DMS53 treated with DMSO at 0.1 percent for 48 hours (cell line): ENCODE measurements around the gene LRMDA.

ENCODE experiments used
- DNase-seq: peaks from one replicate; lab custom pipeline; 2025; ENCODE audit not compliant: unreplicated experiment; lab: John Stamatoyannopoulos, UW

LRMDA gene

DNA sequence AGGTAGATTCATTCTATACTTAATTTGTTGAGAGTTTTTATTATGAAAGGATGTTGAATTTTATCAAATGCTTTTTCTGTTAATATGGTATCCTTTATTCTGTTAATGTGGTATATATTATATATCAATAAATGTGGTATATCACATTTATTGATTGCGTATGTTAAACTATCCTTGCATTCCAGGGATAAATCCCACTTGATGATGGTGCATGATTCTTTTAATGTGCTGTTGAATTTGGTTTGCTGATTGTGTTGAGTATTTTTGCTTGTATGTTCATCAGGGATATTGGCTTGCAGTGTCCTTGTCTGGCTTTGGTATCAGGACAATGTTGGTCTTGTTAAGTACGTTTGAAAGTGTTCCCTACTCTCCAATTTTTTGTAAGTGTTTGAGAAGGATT is 11.9 kb downstream of the LRMDA start:
- no peak for DNase-seq

DNA sequence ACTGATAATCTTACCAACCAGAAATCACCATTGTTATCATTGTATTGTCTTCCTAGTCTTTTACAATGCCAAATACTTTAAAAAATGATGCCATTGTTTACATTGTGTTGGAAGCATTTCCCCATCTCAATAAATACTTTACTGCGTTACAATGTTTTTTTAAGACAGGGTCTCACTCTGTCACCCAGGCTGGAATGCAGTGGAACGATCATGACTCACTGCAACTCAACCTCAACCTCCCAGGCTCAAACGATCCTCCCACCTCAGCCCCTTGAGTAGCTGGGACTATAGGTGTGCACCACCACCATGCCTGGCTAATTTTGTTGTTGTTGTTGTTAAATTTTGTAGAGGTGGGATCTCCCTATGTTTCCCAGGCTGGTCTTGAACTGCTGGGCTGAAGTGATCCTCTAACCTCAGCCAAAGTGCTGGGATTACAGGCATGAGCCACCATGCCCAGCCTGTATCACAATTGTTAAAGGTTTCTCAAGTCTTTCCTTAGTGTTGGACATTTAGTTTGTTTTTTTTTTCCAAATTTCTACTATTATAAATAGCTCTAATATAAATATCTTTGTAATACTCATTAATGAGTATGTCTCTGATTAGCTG is 13.5 kb downstream of the LRMDA start:
- no peak for DNase-seq

DNA sequence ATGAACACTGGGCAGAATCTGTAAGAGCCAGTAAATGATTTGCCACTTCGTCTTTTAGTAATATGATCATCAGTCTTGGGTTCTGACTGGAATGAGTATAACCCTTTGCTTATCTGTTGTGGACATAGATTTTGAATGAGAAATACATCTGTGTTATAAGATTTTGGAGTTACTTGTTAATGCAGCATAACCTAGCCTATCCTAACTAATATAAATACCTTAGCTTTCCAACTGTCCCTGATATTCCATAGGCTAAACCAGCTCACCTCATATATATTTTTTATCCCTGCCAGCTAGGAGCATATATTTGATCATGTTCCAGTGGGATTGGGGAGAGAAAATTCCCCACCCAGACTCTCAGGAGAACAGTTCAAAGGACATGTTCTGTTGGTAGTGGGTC is 15.1 kb downstream of the LRMDA start:
- DNase-seq = no peak

DNA sequence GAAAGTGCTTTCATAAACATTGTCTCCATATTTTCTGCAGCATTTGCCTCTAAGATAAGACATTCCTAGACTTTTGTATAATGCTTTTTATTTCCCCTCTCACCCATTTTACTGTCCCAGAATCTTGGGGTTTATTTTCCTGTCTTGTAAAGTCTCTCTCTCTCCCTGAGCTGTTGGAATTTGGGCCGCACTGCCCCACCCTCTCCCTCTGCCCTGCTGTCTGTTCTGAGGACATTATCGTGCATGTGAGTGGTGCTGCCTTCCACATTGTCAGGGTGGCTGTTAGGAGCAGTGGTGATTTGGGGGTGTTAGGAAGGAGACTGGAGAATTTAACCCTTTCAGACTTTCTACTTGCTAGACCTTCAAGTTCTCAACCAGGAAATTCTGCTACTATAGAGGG is 16.7 kb downstream of the LRMDA start:
- no peak for DNase-seq

DNA sequence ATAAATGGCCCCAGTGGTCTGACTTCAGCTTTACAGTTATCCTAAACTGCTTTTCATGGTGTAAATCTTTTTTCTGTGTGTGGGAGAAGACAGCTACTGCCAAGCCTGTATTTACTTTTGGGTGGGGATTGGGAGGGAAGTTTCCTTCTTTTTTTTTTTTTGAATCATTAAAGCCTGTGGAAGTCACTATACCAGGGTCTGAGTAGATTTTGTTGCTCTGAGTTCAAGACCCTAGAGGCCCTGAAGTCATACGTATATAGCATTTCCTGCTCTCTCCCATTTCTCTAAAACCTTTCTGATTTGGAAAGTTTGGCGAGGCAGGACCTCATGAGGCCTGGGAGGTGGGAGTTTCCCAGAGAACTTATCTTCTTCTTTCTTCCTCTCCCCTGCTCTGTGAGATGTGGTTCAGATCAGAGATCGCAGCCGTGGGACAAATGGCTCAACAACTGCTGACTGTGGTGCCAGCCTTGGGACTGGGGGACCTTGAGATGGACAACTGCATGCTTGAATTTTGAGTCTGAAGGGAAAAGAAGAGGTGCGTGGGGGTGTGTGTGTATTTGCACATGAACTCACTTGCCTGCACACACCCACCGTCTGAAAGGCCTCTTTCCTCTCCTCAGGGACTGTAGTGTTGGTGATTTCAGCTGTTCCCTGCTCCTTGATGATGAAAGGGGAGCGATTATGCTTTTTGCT is 18.1 kb downstream of the LRMDA start:
- DNase-seq = no peak

DNA sequence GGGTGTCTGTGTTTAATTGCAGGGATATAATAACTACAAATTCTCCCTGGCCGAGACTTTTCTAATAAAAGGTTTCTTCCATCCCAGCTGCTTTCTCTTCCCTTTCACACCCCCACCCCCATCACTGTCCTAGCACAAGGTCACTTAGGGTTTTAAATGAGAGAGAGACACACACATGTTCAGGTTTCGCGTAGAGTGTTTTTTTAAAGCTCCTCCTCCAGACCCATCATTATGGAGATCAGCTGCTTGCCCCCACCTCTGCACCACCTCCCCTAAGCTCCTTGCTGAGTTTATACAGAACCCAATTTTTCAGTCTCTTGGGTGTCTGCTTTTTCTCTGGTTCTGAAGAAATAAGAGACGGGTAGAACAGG is 18.6 kb downstream of the LRMDA start:
- DNase-seq = no peak

DNA sequence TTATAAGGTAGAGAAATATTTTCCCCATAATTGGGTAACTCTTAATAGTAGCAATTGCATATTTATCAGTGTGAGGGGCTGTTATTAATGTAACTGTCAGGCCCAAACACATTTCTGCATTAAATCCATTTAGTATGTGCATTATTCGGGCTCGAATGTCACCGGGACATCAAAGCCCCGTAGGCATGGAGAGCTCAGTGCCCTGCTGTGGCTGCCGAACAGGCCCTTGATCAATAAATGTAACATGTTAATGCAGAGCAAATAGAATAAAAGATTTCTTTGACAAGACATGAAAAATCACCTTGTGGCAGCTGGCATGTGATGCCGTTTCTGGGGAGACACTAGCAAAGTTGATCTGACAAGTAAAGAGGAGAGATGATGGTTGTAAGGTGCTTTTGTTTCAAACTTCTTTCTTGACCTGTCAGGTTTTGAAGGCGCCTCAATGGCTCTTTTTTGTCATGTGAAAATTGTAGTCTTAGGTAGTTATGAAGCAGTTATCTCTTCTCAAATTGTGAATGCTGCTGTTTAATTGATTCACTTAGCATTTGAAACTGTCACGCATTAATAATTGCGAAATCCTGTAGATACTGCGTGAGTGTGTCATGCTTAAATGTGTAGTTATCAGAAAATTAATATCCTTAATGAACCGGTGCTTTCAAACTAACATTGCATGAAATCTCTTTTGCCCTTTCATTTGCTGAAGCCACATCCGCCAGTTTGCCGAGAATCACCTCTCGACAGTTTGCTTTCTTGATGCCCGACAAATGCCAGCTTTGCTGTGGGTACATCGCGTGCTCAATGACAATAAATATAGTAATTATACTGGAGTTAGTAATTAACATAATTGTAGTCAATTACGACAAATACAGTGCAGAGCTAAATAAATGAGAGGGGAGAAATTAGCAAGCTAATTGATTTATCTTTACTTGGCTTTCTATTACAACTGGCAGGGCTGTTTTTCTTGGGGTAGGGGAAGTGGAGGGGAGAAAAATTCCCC is 19.5 kb downstream of the LRMDA start:
- no peak for DNase-seq

DNA sequence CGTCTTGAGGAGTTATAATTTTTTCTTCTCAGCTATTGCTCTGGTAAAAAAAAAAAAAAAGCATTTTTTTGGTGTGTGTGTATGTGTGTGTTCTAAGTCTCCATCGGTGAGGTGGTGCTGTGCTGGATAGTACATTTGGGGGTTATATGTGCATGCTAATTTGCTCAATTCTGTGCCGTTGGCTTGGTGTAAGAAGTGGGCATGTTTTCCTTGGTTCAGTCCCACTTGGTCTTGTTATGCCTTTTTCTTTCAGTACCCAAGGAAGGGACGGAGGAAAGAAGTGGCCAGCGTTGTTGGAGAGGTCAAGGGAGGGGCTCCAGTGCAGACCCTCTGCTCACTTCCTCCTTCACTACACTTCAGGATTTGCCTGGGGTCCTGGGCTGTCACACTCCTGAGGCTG is 20.4 kb downstream of the LRMDA start:
- DNase-seq = no peak

DNA sequence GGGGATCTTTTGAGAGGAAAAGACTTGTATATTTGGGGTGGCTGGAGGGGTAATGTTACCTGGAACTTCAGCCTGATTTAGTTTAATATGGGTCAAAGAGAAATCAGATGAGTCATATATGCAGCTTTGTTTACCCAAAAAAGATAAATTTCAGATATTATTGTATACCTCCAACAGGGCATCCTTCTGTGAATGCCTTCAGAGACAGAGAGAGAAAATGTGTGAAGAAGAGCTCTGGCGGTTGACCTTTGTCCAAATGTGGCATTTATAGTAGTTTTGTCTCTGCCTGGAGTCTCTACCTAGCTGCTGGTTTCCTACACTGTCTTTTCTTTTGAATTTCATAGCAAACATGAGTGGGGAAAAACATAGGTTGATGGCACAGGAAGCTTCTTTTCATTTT is 21.6 kb downstream of the LRMDA start:
- no peak for DNase-seq

DNA sequence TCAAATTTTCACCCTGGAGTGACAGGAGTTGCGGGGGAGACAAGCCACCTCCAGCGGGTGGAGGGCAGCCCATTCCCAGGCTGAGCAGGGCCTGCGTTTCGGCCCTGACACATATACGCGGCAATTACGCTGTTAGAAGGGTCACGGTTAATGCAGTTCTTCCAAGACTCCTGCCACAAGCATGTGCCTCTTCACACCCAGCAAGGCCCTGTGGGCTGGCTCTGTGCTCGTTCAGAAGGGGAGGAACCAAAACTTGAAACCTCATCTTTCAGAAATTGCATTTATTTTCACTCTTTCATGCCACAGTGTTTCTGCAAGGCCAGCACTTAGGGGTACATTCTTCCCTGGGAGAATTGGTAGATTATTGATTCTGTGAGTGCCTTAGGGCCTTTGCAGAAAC is 24.7 kb downstream of the LRMDA start:
- no peak for DNase-seq

DNA sequence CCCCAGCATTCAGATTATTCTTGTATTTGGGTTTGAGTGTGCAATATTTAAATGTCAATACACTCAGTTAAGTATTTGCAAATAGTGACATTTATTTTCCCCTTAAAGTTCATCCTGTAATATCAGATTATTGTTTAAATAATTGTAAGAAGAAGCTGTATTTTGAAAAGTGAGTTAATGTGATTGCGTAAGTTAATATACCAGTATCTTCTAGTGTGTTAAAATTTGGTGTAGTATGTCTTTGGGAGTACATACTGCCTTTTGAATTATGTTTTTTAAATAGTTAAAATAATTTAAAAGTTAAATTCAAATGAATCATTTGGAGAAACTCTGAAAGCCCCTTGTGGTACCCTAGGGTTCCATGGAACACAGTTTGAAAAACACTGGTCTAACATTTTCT is 28.6 kb downstream of the LRMDA start:
- DNase-seq = no peak

DNA sequence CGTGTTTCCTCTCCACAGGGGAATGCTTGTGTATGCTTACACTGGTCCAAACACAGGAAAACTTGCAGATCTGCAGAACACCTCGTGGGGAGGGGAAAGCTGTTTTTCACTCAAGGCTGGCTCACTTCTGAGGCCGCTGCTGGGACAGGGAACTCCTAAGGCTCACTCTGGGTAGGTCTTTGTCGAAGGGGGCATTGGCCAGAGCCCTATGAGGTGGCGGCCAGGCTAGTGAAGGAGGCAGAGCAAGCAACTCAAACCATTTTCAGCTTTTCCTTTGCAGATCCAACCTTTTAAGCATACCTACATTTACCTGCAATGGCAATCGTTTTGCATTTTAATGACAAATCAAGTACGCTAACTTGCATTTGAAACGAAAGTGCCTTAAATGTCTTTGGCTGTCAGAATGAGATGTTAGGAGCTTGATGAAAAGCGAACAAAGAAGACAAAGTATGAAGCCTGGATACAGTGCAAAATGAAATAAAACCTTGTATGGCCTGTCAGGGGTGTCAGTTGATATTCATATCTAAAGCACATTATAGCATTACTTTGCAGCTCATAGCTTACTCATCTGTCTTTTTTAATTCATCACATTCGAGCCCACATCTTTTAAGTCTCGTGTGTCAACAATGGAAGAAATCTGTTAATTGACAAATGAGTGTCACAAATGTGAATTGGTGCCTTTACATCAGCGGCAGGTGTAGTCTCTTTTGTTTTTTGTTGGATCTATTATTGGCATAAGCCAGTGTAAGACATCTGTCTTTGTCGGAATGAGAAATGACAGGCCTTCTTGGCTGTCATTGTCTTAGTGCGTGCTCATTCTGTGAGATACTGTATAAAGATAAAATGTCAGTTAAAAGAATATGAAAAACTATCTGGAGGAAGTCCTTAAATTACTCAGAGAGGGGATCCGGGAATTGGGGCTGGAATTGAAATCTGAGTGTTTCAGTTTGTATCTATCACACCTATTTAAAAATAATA is 30.5 kb downstream of the LRMDA start:
- DNase-seq = no peak

DNA sequence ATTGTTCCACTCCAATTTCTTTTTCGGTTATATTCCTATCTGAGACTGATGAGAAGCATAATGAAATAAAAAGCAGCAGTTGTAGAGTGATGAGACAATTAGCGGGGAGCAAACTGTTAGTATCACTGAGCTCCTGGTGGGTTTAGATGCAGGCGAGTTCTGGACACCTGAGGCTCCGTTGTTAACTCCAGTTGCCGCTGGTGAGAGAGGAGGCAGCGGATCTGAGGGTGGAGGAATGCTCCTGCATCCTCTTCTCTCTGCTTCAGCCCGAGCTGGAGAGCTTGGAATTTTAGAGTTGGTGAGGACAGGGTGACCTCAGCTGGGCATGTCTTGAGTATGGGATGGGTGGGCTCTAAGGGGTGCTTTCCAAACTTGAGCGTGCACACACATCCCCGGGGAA is 31.4 kb downstream of the LRMDA start:
- DNase-seq = no peak

DNA sequence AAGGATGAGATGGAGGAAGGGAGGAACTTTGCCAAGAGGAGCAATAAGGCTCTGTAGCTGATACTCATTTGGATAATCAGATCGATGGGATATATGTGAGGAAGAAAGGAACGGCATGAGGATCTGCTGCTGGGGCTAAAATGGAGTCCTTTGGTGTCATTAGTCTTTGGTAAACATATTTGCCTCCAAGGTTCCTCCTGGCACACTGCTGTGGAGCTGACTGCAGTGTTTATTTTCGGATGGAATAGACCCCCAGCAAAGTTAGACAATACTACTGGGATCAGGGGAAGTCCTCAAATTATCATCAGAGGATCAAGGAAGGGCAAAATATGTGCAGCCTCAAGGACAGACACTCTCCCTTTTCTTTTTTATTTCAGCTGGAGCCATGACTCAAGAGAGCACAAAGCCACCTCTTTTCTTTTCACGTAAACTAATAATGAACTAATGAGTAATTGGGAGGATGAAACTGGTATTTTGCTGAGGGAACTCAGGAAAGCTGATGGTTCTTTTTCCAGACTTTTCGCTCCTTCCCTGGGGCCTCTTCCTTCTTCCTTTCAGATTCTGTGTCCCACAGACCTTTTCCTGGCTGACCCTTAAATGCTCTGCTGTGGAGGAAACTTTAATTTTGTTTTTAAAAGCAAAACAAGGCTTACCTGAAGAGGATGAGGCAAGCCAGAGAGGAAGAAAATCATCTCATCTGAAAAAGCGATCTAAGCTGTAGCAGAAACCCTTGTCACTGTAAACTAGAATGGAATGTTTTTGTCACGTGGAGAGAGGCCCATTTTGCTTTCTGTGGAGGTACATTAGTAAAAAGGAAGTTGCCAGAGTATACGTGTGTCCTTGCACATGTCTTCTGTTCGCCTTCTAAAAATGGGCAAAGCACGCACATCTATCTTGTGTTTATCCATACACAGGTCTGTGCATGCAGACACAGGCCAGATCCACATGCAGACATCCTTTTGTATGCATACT is 33.3 kb downstream of the LRMDA start:
- no peak for DNase-seq

DNA sequence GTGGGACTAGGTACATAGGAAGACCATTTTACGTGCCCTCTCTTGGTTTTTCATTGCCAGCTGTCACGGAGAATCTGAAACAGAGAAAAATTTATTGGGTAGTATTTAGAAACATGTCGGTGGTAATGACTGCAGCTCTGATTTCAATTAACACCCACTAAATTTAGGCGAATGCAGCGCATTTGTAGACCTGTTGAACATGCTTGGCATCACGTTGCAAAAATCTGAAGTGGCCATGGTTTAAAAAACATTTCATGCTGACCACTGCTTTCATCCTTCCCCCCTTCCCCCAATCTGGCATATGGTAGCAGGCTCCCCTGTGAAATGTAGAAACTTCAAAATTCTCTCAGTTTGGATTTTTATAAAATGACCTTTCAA is 34.0 kb downstream of the LRMDA start:
- no peak for DNase-seq

DNA sequence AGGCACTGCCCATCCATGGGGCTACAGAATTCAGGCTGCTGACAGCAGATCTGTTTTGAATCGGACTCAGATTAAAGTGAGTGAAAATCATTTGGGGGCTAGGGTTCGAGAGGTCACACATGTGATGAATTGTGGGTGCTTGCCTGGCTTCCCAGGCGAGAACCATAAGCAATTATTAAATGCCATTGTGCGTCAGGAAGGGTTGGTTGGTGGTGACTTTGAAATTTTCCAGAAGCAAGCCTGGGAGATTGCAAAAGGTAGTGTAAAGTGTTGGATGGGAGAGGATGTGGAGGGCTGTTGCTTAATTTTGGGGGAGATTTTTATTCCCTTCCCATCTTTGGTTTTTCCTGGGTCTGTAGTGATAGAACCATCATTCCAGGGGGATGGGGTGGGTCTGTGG is 34.6 kb downstream of the LRMDA start:
- DNase-seq = no peak

DNA sequence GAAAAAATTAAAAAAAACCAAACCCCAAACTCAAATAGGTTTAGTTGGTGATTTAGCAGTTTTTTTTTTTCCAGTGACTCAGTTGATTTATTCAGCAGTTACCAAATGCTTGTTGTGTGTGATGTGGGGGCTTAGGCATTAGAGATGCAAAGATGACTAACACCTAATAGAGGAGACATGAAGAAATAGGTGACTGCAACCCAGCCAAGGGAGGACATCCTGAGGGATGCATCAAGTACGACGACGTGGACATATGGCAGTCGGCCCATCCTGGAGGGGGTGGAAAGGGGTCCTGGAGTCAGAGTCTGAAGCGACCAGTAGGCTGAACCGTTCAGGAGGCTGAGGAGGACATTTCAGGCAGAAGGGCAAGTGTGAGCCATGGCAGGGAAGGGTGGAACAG is 35.5 kb downstream of the LRMDA start:
- DNase-seq = no peak

DNA sequence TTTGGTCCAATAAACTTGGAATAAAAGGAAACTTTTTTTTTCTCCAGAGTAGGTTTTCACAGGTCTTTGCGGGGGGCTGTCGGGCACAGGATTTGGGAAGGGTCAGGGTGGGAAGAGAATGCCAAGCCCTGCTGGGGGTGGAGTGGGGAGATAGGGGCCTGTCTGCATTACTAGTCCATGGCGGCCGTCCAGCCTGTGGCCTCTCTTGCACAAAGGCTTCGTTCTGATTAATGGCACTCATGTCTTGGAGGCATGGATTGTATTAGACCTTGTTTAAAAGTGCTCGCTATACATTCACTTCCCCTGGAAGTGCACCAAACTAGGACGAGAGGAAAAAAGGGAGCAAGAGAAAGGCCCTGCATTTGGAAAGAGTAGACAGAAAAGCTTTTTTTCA is 37.2 kb downstream of the LRMDA start:
- no peak for DNase-seq

DNA sequence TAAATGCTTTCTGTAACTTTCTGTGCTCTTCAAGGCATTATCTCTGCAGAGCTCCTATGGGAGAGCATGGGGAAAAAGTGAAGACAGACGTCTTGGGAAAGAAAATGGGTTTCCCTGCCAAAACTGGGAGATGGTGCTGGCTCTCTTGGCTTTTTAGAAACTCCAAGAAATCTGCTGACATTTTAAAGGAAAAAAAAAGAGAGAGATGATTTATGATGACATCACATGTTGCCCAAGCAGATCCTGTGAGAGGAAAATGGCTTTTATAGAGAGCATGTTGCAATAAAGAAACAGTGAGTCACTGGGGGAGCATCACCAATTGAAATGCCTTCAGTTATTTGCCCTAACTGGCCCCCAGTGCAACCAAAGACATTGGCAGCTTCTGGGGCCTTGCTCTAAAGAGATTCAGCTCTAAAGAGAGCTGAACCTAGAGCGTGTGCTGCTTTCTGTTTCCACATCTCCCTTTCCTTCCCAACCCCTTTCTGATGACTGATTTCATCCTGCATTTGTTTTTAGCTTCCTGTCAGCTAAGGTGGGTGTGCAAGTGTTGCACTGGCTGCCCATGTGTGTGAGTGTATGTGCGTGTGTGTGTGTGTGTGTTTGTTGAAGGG is 37.7 kb downstream of the LRMDA start:
- DNase-seq = no peak
